Measurements from ENCODE around the gene ABCC5.
A peak's percentile ranks its signal among the peaks of the same experiment; 100 is the strongest.

The ABCC5 gene

GRCh38 chr3:184005941-184006507 lies 11.7 kb downstream of the ABCC5 start:
- H3K4me3 ChIP-seq (replicated peaks in 1 of 2; ENCODE audit: low read depth in 2 of 2, low read length in 2 of 2) = no peak overlapping the region
- peak; percentile 14 to 39 for DNase-seq (ENCODE audit: low read depth in 2 of 2)
- TF ChIP-seq CTCF (IDR thresholded peaks at IDR 0.05; ENCODE audit: low read depth, low read length) = no peak

- no peak for DNase-seq (ENCODE audit: low read depth in 2 of 2)
- TF ChIP-seq CTCF (IDR thresholded peaks at IDR 0.05; ENCODE audit: low read depth, low read length) = no peak
- H3K4me3 ChIP-seq (replicated peaks in 1 of 2; ENCODE audit: low read depth in 2 of 2, low read length in 2 of 2) = no peak overlapping the region
Measured at GRCh38 chr3:184004476-184004875, 13.2 kb downstream of the ABCC5 start.

GRCh38 chr3:184003187-184003967 lies 14.3 kb downstream of the ABCC5 start:
- peak; percentile 66 to 69 for DNase-seq (ENCODE audit: low read depth in 2 of 2)
- no peak for TF ChIP-seq CTCF (IDR thresholded peaks at IDR 0.05; ENCODE audit: low read depth, low read length)
- no peak overlapping the region for H3K4me3 ChIP-seq (replicated peaks in 1 of 2; ENCODE audit: low read depth in 2 of 2, low read length in 2 of 2)

- TF ChIP-seq CTCF (IDR thresholded peaks at IDR 0.05; ENCODE audit: low read depth, low read length) = no peak
- no peak overlapping the region for H3K4me3 ChIP-seq (replicated peaks in 1 of 2; ENCODE audit: low read depth in 2 of 2, low read length in 2 of 2)
- DNase-seq (ENCODE audit: low read depth in 2 of 2) = no peak
Measured at GRCh38 chr3:184002469-184002868, 15.2 kb downstream of the ABCC5 start.

- no peak overlapping the region for H3K4me3 ChIP-seq (replicated peaks in 1 of 2; ENCODE audit: low read depth in 2 of 2, low read length in 2 of 2)
- TF ChIP-seq CTCF (IDR thresholded peaks at IDR 0.05; ENCODE audit: low read depth, low read length) = no peak
- no peak for DNase-seq (ENCODE audit: low read depth in 2 of 2)
Measured at GRCh38 chr3:184001761-184002160, 15.9 kb downstream of the ABCC5 start.

GRCh38 chr3:183991403-183991802 lies 26.3 kb downstream of the ABCC5 start:
- no peak for TF ChIP-seq CTCF (IDR thresholded peaks at IDR 0.05; ENCODE audit: low read depth, low read length)
- H3K4me3 ChIP-seq (replicated peaks in 1 of 2; ENCODE audit: low read depth in 2 of 2, low read length in 2 of 2) = no peak overlapping the region
- DNase-seq (ENCODE audit: low read depth in 2 of 2) = no peak
